H1 (cell line): ENCODE data around the gene ZNF699. TPM values are rescaled to one million over a fixed set of nuclear protein-coding genes. Genes with fewer than 3 reads are reported as not detected.

Source experiments
- CTCF ChIA-PET: fragments of 300-600 bp; sonication (Branson Sonifier 250); formaldehyde crosslinking; loops from one replicate; lab custom pipeline; 2021; ENCODE audit not compliant: partially characterized antibody; lab: Charles Lee
- POLR2A ChIA-PET: fragments of 300-600 bp; sonication (Branson Sonifier 250); formaldehyde crosslinking; loops from one replicate; lab custom pipeline; 2021; ENCODE audit warnings: inconsistent platforms; ENCODE audit not compliant: partially characterized antibody; lab: Charles Lee
- DNase-seq, 2 experiments: peaks; one replicate each; pipeline versions ENCODE4 v3.0.0 to v3.0.0-alpha.2; 2010 to 2022; ENCODE audit warnings: low spot score in 2 of 2, low read depth in 1 of 2, mixed read lengths in 1 of 2
- FAIRE-seq: peaks from 2 replicates; lab custom pipeline; 2011; peaks lifted over from hg19 to GRCh38; lab: Jason Lieb, UNC
- H2AFZ ChIP-seq: 2 replicates; pipeline ENCODE4 v1.8.1; 2012; ENCODE audit warnings: low read length, inconsistent platforms
- H2AK5ac ChIP-seq: 2 replicates; pipeline ENCODE4 v1.6.1; 2013; ENCODE audit warnings: low read depth, low read length
- H2BK120ac ChIP-seq: replicated peaks from 2 replicates; pipeline ENCODE3; 2013; ENCODE audit warnings: low read depth, low read length, inconsistent platforms
- H2BK12ac ChIP-seq: 2 replicates; pipeline ENCODE4 v1.6.1; 2013; ENCODE audit warnings: low read depth, low read length
- H2BK15ac ChIP-seq: 2 replicates; pipeline ENCODE4 v1.6.1; 2013; ENCODE audit warnings: low read length
- H2BK20ac ChIP-seq: 2 replicates; pipeline ENCODE4 v1.6.1; 2013; ENCODE audit warnings: low read length
- H2BK5ac ChIP-seq: 2 replicates; pipeline ENCODE4 v1.6.1; 2013; ENCODE audit warnings: low read depth, low read length
- H3K14ac ChIP-seq: 2 replicates; pipeline ENCODE4 v1.6.1; 2013; ENCODE audit warnings: inconsistent platforms; ENCODE audit not compliant: insufficient read length
- H3K18ac ChIP-seq: 2 replicates; pipeline ENCODE4 v1.6.1; 2013; ENCODE audit warnings: low read length; ENCODE audit errors: extremely low read depth
- H3K23ac ChIP-seq: 2 replicates; pipeline ENCODE4 v1.6.1; 2013; ENCODE audit warnings: inconsistent platforms; ENCODE audit not compliant: insufficient read length
- H3K23me2 ChIP-seq: 2 replicates; pipeline ENCODE4 v1.6.1; 2013; ENCODE audit warnings: low read depth, low read length
- H3K27ac ChIP-seq: 2 replicates; pipeline ENCODE4 v1.6.1; 2011; ENCODE audit warnings: low read depth, low read length, inconsistent platforms
- H3K27me3 ChIP-seq, 4 experiments: replicated peaks in 1 of 4; 1 replicate in 1 of 4; 2 replicates in 3 of 4; pipeline versions ENCODE4 v1.6.1 to v1.8.1; 2011 to 2013; ENCODE audit warnings: low read length in 3 of 4, mild to moderate bottlenecking in 3 of 4, inconsistent platforms in 2 of 4, mixed read lengths in 2 of 4, moderate library complexity in 1 of 4; ENCODE audit not compliant: control insufficient read depth in 3 of 4, insufficient read depth in 3 of 4; ENCODE audit errors: extremely low read depth in 1 of 4
- H3K36me3 ChIP-seq, 4 experiments: 2 replicates each; pipeline versions ENCODE4 v1.6.1 to v1.8.1; 2011 to 2013; ENCODE audit warnings: mild to moderate bottlenecking in 4 of 4, low read length in 3 of 4, moderate library complexity in 2 of 4, control low read depth in 1 of 4, inconsistent platforms in 1 of 4; ENCODE audit not compliant: insufficient read depth in 4 of 4, control insufficient read depth in 2 of 4
- H3K4ac ChIP-seq: replicated peaks from 2 replicates; pipeline ENCODE3; 2013; ENCODE audit warnings: low read length, low read depth, mixed read lengths, inconsistent platforms; ENCODE audit not compliant: insufficient read length
- H3K4me1 ChIP-seq, 4 experiments: replicated peaks in 1 of 4; 1 replicate in 1 of 4; 2 replicates in 3 of 4; pipeline versions ENCODE4 v1.6.1 to v1.8.1; 2011 to 2013; ENCODE audit warnings: low read length in 3 of 4, inconsistent platforms in 2 of 4, mixed read lengths in 1 of 4; ENCODE audit not compliant: insufficient read depth in 4 of 4, control insufficient read depth in 3 of 4
- H3K4me2 ChIP-seq, 2 experiments: 2 replicates each; pipeline versions ENCODE4 v1.6.1 to v1.8.1; 2011 to 2013; ENCODE audit warnings: low read depth in 2 of 2, low read length in 2 of 2, control low read depth in 1 of 2, inconsistent platforms in 1 of 2, mild to moderate bottlenecking in 1 of 2; ENCODE audit not compliant: insufficient read depth in 1 of 2
- H3K4me3 ChIP-seq, 4 experiments: fragments of 200-600, 300-600 bp in 1 of 4; sonication (generic), shearing (Covaris generic), sonication (Bioruptor Twin) in 1 of 4; 2 replicates each; pipeline versions ENCODE4 v1.5.1 to v1.8.1; 2011 to 2016; ENCODE audit warnings: low read length in 4 of 4, low read depth in 3 of 4, control low read depth in 2 of 4, inconsistent platforms in 2 of 4, mild to moderate bottlenecking in 2 of 4, mixed read lengths in 1 of 4, moderate library complexity in 1 of 4; ENCODE audit not compliant: insufficient read depth in 2 of 4; ENCODE audit errors: extremely low read depth in 1 of 4
- H3K56ac ChIP-seq: replicated peaks from 2 replicates; pipeline ENCODE3; 2013; ENCODE audit warnings: low read depth, mild to moderate bottlenecking, mixed read lengths, low read length, inconsistent platforms; ENCODE audit not compliant: insufficient read length
- H3K79me1 ChIP-seq: 2 replicates; pipeline ENCODE4 v1.6.1; 2013; ENCODE audit warnings: low read depth, low read length, control low read depth
- H3K79me2 ChIP-seq, 2 experiments: 2 replicates each; pipeline versions ENCODE4 v1.6.1 to v1.8.1; 2012 to 2013; ENCODE audit warnings: low read length in 2 of 2, mild to moderate bottlenecking in 2 of 2, inconsistent platforms in 1 of 2; ENCODE audit not compliant: insufficient read depth in 2 of 2, control insufficient read depth in 1 of 2
- H3K9ac ChIP-seq, 4 experiments: replicated peaks in 1 of 4; 1 replicate in 1 of 4; 2 replicates in 3 of 4; pipeline versions ENCODE4 v1.6.1 to v1.8.1; 2011 to 2013; ENCODE audit warnings: low read depth in 3 of 4, low read length in 3 of 4, control low read depth in 2 of 4, mild to moderate bottlenecking in 2 of 4, moderate library complexity in 2 of 4, inconsistent platforms in 1 of 4; ENCODE audit errors: extremely low read depth in 1 of 4
- H3K9me3 ChIP-seq, 2 experiments: 2 replicates each; pipeline versions ENCODE4 v1.6.1 to v1.8.1; 2012 to 2013; ENCODE audit warnings: mild to moderate bottlenecking in 2 of 2, moderate library complexity in 2 of 2, control low read depth in 1 of 2, inconsistent platforms in 1 of 2, low read depth in 1 of 2, low read length in 1 of 2, mixed read lengths in 1 of 2; ENCODE audit not compliant: insufficient read depth in 2 of 2
- H4K20me1 ChIP-seq, 2 experiments: replicated peaks in 1 of 2; 2 replicates each; pipeline versions ENCODE3 to v1.8.1; 2011 to 2013; ENCODE audit warnings: inconsistent platforms in 2 of 2, low read length in 2 of 2, mild to moderate bottlenecking in 1 of 2; ENCODE audit not compliant: insufficient read depth in 2 of 2, control insufficient read depth in 1 of 2
- H4K5ac ChIP-seq: 2 replicates; pipeline ENCODE4 v1.6.1; 2013; ENCODE audit warnings: low read length, low read depth, mixed read lengths, inconsistent platforms; ENCODE audit not compliant: insufficient read length
- H4K8ac ChIP-seq: 2 replicates; pipeline ENCODE4 v1.8.0; 2013; ENCODE audit warnings: mild to moderate bottlenecking, moderate library complexity, low read length, inconsistent platforms; ENCODE audit not compliant: insufficient read depth; ENCODE audit errors: extremely low read depth
- H4K91ac ChIP-seq: replicated peaks from 2 replicates; pipeline ENCODE3; 2013; ENCODE audit warnings: low read length, mixed read lengths, inconsistent platforms; ENCODE audit not compliant: insufficient read length
- BRCA1 ChIP-seq: IDR thresholded peaks from 2 replicates; pipeline ENCODE4 v1.6.1; 2012; ENCODE audit warnings: low read depth, low read length, improper control_type of control experiment
- CTBP2 ChIP-seq: IDR thresholded peaks from 2 replicates; pipeline ENCODE4 v1.7.0; 2011; ENCODE audit warnings: borderline replicate concordance, mild to moderate bottlenecking, moderate library complexity, mixed read lengths, low read length; ENCODE audit not compliant: insufficient read depth, insufficient read length
- JUND ChIP-seq: IDR thresholded peaks from 2 replicates; pipeline ENCODE4 v1.6.1; 2011; ENCODE audit warnings: mild to moderate bottlenecking, improper control_type of control experiment, low read length
- NANOG ChIP-seq: IDR thresholded peaks from 2 replicates; pipeline ENCODE4 v1.6.1; 2011; ENCODE audit warnings: low read length, low read depth, mild to moderate bottlenecking, inconsistent platforms; ENCODE audit not compliant: insufficient read depth, poor library complexity, severe bottlenecking
- POLR2A ChIP-seq, 2 experiments: IDR thresholded peaks; 1 replicate in 1 of 2; 2 replicates in 1 of 2; pipeline ENCODE4 v1.6.1; 2011; ENCODE audit warnings: low read depth in 2 of 2, low read length in 2 of 2, mild to moderate bottlenecking in 2 of 2; ENCODE audit errors: control extremely low read depth in 1 of 2
- RAD21 ChIP-seq, 2 experiments: IDR thresholded peaks in 1 of 2; conservative IDR thresholded peaks in 1 of 2; 2 replicates each; pipeline ENCODE4 v1.6.1; 2011; ENCODE audit warnings: low read depth in 2 of 2, low read length in 2 of 2, improper control_type of control experiment in 1 of 2, inconsistent platforms in 1 of 2, mild to moderate bottlenecking in 1 of 2, moderate library complexity in 1 of 2
- TAF1 ChIP-seq: IDR thresholded peaks from 2 replicates; pipeline ENCODE4 v1.6.1; 2011; ENCODE audit warnings: mild to moderate bottlenecking, low read depth, low read length
- polyA plus RNA-seq, 7 experiments: library from polyadenylated mRNA; depleted of rRNA in 3 of 7; stranded (reverse) in 5 of 7; unstranded in 2 of 7; fragments of >200 nt in 5 of 7; fragments of 200-250 nt in 2 of 7; gene quantifications; 1 replicate in 5 of 7; 2 replicates in 1 of 7; 4 replicates in 1 of 7; pipeline versions ENCODE4 v1.2.1 to v1.2.3, GENCODE V29; 2011 to 2013; ENCODE audit warnings: missing spikeins in 2 of 7, mixed read lengths in 2 of 7
- total RNA-seq: library from RNA; stranded (reverse); fragmentation: NEBNext Ultra II Directional; extraction: Animal tissue kit (Norgen Biotek cat#: 25700); gene quantifications from 2 replicates; pipeline ENCODE4 v1.2.1, GENCODE V29; 2021

The ZNF699 gene
- total and polyA plus RNA-seq, 2 of the 8 experiments (the other 6 are each of a cell fraction or from before 2014, with no cell fraction given): 1.00 to 3.3 TPM

DNA sequence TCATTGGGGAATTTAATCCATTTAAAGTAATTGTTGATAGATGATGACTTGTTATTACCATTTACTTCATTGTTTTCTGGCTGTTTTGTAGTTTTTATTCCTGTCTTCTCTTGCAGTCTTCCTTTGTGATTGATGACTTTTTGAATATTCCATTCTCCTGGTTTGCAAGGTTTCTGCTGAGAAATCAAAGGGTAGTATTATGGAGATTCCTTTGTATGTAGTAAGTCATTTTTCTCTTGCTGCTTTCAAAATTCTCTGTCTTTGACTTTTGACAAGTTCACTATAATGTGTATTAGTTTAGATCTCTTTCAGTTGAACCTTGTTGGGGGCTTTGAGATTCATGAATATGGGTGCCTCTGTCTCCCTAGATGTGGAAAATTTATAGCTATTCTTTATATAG is 20.4 kb upstream of the ZNF699 start:
- Histone ChIP-seq H3K56ac (no peak overlapping the region), H3K9me3 (peaks cover 48 to 54% of the 10 kb centered on the region in 2 experiments), H3K36me3 (peaks cover 0 to 53% (median 25%) of the 10 kb centered on the region in 4 experiments; a peak in 5 of 8 replicates), H4K20me1 (no peaks in the 10 kb centered on the region), H4K5ac (no peak overlapping the region), H3K4me2 (no peak overlapping the region), H2BK12ac (no peak overlapping the region), H2BK5ac (no peak overlapping the region), H3K18ac (no peak overlapping the region), H3K79me2 (peaks cover 7 to 74% of the 10 kb centered on the region in 2 experiments), H2AFZ (no peak overlapping the region), H2AK5ac (no peak overlapping the region), H3K27me3 (no peaks in the 10 kb centered on the region), H3K4me1 (no peaks in the 10 kb centered on the region), H2BK15ac (no peak overlapping the region)
- POLR2A ChIA-PET: no interaction called here
- TF ChIP-seq TAF1: no peak
- no peak for TF ChIP-seq BRCA1
- TF ChIP-seq POLR2A (IDR thresholded peaks at IDR 0.05; ENCODE audit: control extremely low read depth in 1 of 2, low read depth in 2 of 2, low read length in 2 of 2): no peak
- TF ChIP-seq NANOG: no peak
- no peak for TF ChIP-seq JUND
- TF ChIP-seq CTBP2: no peak
- TF ChIP-seq RAD21 (IDR thresholded peaks at IDR 0.05 in 1 of 2, conservative IDR thresholded peaks at IDR 0.05 in 1 of 2; ENCODE audit: low read depth in 2 of 2, low read length in 2 of 2): no peak
- TF ChIP-seq, all 59 proteins: peak for 0
- H2BK20ac ChIP-seq: no peak overlapping the region
- no peak overlapping the region for H3K4me3 ChIP-seq
- no peak overlapping the region for H3K4ac ChIP-seq
- no peak overlapping the region for H2BK120ac ChIP-seq
- H3K27ac ChIP-seq: no peak overlapping the region
- H4K8ac ChIP-seq: no peak overlapping the region
- peaks cover 2% of the 10 kb centered on the region; the same call in 1 of the 2 replicates for H3K79me1 ChIP-seq
- H3K23me2 ChIP-seq: no peaks in the 10 kb centered on the region
- H3K23ac ChIP-seq: no peak overlapping the region
- H4K91ac ChIP-seq: no peak overlapping the region
- H3K14ac ChIP-seq: no peak overlapping the region
- CTCF ChIA-PET: no interaction called here
- FAIRE-seq: no peak
- H3K9ac ChIP-seq: no peak overlapping the region
- no peak for DNase-seq
